ENCODE results near the gene THRSP. TPM values are rescaled to one million over a fixed set of nuclear protein-coding genes. Genes with fewer than 3 reads are reported as not detected.

The THRSP gene
- total RNA-seq, 4 donors from 2014 or later = not detected

DNA sequence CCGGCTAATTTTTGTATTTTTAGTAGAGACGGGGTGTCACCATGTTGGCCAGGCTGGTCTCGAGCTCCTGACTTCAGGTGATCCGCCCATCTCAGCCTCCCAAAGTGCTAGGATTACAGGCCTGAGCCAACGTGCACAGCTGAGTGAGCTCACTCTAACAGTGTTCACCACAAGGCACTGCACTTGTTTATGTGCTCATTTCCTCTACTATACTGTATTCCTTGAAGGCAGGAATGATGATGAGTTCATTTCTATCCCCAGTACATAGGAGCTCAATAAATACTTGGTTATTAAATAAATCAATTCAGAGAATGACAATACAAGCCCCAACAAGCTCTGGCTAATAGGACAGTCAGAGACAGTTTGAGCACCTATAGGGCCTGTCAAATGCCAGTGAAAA lies 46.7 kb downstream of the THRSP start:
- DNase-seq (ENCODE audit: extremely low spot score) = no peak
- no peak overlapping the region for H3K27ac ChIP-seq (replicated peaks in 1 of 4)
- no peaks in the 10 kb centered on the region for H3K4me1 ChIP-seq
- H3K9me3 ChIP-seq = no peaks in the 10 kb centered on the region
- intact Hi-C loops (cut with DNase I) = no loop called here
- TF ChIP-seq POLR2AphosphoS5 (IDR thresholded peaks at IDR 0.05) (no peak), CTCF (IDR thresholded peaks at IDR 0.05) (no peak), POLR2A (IDR thresholded peaks at IDR 0.05; ENCODE audit: low read depth) (no peak), EP300 (IDR thresholded peaks at IDR 0.05) (no peak)
- no peak overlapping the region for H3K4me3 ChIP-seq
- H3K36me3 ChIP-seq = peaks cover 16 to 72% (median 38%) of the 10 kb centered on the region in 4 donors
- WGBS = 96% methylated on average over 5 of the region's 5 CpGs
- H3K27me3 ChIP-seq = no peaks in the 10 kb centered on the region

GRCh38 chr11:78110830-78111229 lies 47.2 kb downstream of the THRSP start:
- no peak for DNase-seq (ENCODE audit: extremely low spot score)
- WGBS = 81% methylated on average over 2 of the region's 2 CpGs
- Histone ChIP-seq H3K27me3 (no peaks in the 10 kb centered on the region), H3K9me3 (no peaks in the 10 kb centered on the region), H3K27ac (replicated peaks in 1 of 4) (no peak overlapping the region), H3K4me1 (no peaks in the 10 kb centered on the region), H3K36me3 (peaks cover 16 to 73% (median 38%) of the 10 kb centered on the region in 4 donors), H3K4me3 (no peak overlapping the region)
- TF ChIP-seq CTCF (IDR thresholded peaks at IDR 0.05) (no peak), POLR2A (IDR thresholded peaks at IDR 0.05; ENCODE audit: low read depth) (no peak), EP300 (IDR thresholded peaks at IDR 0.05) (no peak), POLR2AphosphoS5 (IDR thresholded peaks at IDR 0.05) (no peak)
- intact Hi-C loops (cut with DNase I) = no loop called here

DNA sequence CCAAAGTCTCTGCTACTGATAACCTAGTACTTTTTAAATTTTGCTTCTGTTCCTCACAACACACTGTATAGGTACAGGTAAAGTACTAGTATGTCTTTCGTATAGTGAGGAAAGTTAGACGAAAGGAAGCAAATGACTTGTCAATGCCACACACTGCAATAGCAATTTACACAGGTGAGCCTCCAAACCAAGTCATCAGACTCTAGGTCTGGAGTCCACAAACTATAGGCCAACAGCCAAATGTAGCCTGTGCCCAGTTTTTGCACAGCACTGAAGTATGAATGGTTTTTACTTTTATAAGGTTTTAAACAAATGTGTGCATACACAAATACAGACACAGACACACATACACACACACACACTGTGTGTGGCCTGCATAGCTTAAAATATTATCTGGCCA lies 47.6 kb downstream of the THRSP start:
- Histone ChIP-seq H3K36me3 (peaks cover 16 to 75% (median 38%) of the 10 kb centered on the region in 4 donors), H3K27me3 (no peaks in the 10 kb centered on the region), H3K4me1 (no peaks in the 10 kb centered on the region), H3K27ac (replicated peaks in 1 of 4) (no peak overlapping the region), H3K4me3 (no peak overlapping the region), H3K9me3 (no peaks in the 10 kb centered on the region)
- DNase-seq (ENCODE audit: extremely low spot score) = no peak
- intact Hi-C loops (cut with DNase I) = no loop called here
- no peak for TF ChIP-seq POLR2AphosphoS5 (IDR thresholded peaks at IDR 0.05)
- no peak for TF ChIP-seq EP300 (IDR thresholded peaks at IDR 0.05)
- TF ChIP-seq CTCF (IDR thresholded peaks at IDR 0.05) = no peak
- TF ChIP-seq POLR2A (IDR thresholded peaks at IDR 0.05; ENCODE audit: low read depth) = no peak
- WGBS = 72% methylated on average over 2 of the region's 2 CpGs

GRCh38 chr11:78112582-78113275 lies 49.1 kb downstream of the THRSP start:
- no peaks in the 10 kb centered on the region for H3K9me3 ChIP-seq
- peaks cover 16 to 75% (median 37%) of the 10 kb centered on the region in 4 donors for H3K36me3 ChIP-seq
- H3K27me3 ChIP-seq = no peaks in the 10 kb centered on the region
- no peak overlapping the region for H3K4me3 ChIP-seq
- no peak for TF ChIP-seq EP300 (IDR thresholded peaks at IDR 0.05)
- no peak for TF ChIP-seq POLR2AphosphoS5 (IDR thresholded peaks at IDR 0.05)
- no peak for TF ChIP-seq CTCF (IDR thresholded peaks at IDR 0.05)
- no peak for TF ChIP-seq POLR2A (IDR thresholded peaks at IDR 0.05; ENCODE audit: low read depth)
- no peaks in the 10 kb centered on the region for H3K4me1 ChIP-seq
- 73% methylated on average over 6 of the region's 6 CpGs for WGBS
- no peak for DNase-seq (ENCODE audit: extremely low spot score)
- H3K27ac ChIP-seq (replicated peaks in 1 of 4) = no peak overlapping the region
- intact Hi-C loops (cut with DNase I) = no loop called here

Other genes starting within 250 kb of the THRSP start
- 10 to 100 TPM; 70.3 to 96.3 (median 73.1) TPM for gene RSF1, start 243.1 kb upstream of the THRSP start, total RNA-seq
- 10 to 100 TPM; 39.0 to 73.7 (median 68.0) TPM for gene AAMDC, start 242.7 kb upstream of the THRSP start, total RNA-seq
- gene INTS4, start 69.2 kb upstream of the THRSP start, total RNA-seq = 10 to 100 TPM; 13.3 to 34.1 (median 15.2) TPM
- gene KCTD14, start 40.6 kb upstream of the THRSP start, total RNA-seq = 1 to 10 TPM in 3 of 4 donors, under 1 TPM in 1; 0.83 to 2.6 (median 1.3) TPM
- gene NDUFC2, start 16.0 kb downstream of the THRSP start, total RNA-seq = 100 to 1,000 TPM in 2 of 4 donors, 10 to 100 TPM in 2; 65.1 to 116 (median 91.1) TPM
- 10 to 100 TPM; 11.2 to 21.6 (median 15.7) TPM for gene ALG8, start 75.8 kb downstream of the THRSP start, total RNA-seq
- 10 to 100 TPM in 2 of 4 donors, 1 to 10 TPM in 2; 6.6 to 21.0 (median 12.1) TPM for gene KCTD21, start 124.8 kb downstream of the THRSP start, total RNA-seq
- 10 to 100 TPM in 2 of 4 donors, 1 to 10 TPM in 2; 5.8 to 15.4 (median 11.3) TPM for gene USP35, start 125.1 kb downstream of the THRSP start, total RNA-seq

Measured in esophagus muscularis mucosa (tissue), 4 donors.